ENCODE results near the gene WASL.

DNA sequence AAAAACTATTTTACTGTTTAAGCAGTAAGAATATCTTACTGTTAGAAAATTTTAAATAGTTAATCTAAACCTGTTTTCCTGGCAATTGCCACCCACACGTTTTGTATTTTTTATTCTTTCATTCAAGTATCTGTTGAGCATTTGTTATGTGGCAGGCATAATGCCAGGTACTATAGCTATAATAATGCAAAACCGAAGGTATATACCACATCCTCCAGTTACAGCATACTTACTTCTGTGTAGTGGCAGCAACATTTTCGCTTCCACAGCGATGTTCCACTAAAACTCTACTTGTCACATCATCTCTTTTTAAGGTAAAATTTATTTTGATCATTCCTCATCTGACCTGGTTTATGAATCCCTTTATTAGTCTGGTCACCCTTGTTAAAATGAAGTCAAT lies 30.0 kb downstream of the WASL start:
- TF ChIP-seq, protein P1, sequence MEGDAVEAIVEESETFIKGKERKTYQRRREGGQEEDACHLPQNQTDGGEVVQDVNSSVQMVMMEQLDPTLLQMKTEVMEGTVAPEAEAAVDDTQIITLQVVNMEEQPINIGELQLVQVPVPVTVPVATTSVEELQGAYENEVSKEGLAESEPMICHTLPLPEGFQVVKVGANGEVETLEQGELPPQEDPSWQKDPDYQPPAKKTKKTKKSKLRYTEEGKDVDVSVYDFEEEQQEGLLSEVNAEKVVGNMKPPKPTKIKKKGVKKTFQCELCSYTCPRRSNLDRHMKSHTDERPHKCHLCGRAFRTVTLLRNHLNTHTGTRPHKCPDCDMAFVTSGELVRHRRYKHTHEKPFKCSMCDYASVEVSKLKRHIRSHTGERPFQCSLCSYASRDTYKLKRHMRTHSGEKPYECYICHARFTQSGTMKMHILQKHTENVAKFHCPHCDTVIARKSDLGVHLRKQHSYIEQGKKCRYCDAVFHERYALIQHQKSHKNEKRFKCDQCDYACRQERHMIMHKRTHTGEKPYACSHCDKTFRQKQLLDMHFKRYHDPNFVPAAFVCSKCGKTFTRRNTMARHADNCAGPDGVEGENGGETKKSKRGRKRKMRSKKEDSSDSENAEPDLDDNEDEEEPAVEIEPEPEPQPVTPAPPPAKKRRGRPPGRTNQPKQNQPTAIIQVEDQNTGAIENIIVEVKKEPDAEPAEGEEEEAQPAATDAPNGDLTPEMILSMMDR (conservative IDR thresholded peaks at IDR 0.05; ENCODE audit: low read length) = no peak
- no peak for TF ChIP-seq EZH2phosphoT487 (IDR thresholded peaks at IDR 0.05; ENCODE audit: borderline replicate concordance, low read depth, low read length)
